ENCODE results near the gene ZNF784.

The ZNF784 gene

GRCh38 chr19:55624109-55625003, at the start of gene ZNF784:
Gene ZNF784, minus strand, starts transcription at chr19:55624566. Its CDS starts 5 bp downstream, at chr19:55624561.
- intact Hi-C loops (cut with DNase I): no loop called here
- DNase-seq: peak; percentile 84 to 99 (median 91)

GRCh38 chr19:55673889-55674288, 49.5 kb upstream of the ZNF784 start:
- intact Hi-C loops (cut with DNase I): no loop called here
- DNase-seq: no peak

GRCh38 chr19:55673465-55673864, 49.1 kb upstream of the ZNF784 start:
- intact Hi-C loops (cut with DNase I): no loop called here
- DNase-seq: no peak

GRCh38 chr19:55672418-55672817, 48.1 kb upstream of the ZNF784 start:
- intact Hi-C loops (cut with DNase I): no loop called here
- no peak for DNase-seq

- intact Hi-C loops (cut with DNase I): no loop called here
- DNase-seq: no peak
Observed at GRCh38 chr19:55671054-55671378, 46.6 kb upstream of the ZNF784 start.

- DNase-seq: peak in 4 of 10 donors; percentile 28 to 94 (median 74)
- intact Hi-C loops (cut with DNase I): no loop called here
Observed at GRCh38 chr19:55670280-55671053, 46.1 kb upstream of the ZNF784 start.

GRCh38 chr19:55669418-55670279, 45.3 kb upstream of the ZNF784 start:
- no peak for DNase-seq
- intact Hi-C loops (cut with DNase I): no loop called here

GRCh38 chr19:55668603-55669348, 44.4 kb upstream of the ZNF784 start:
- no peak for DNase-seq
- intact Hi-C loops (cut with DNase I): no loop called here

GRCh38 chr19:55667958-55668357, 43.6 kb upstream of the ZNF784 start:
- no peak for DNase-seq
- intact Hi-C loops (cut with DNase I): no loop called here

- DNase-seq: no peak
Observed at GRCh38 chr19:55667511-55667910, 43.1 kb upstream of the ZNF784 start.

GRCh38 chr19:55667006-55667381, 42.6 kb upstream of the ZNF784 start:
- intact Hi-C loops (cut with DNase I): no loop called here
- DNase-seq: no peak

More at GRCh38 chr19:55667511-55667910, 43.1 kb upstream of the ZNF784 start:
- intact Hi-C loops (cut with DNase I): no loop called here

- DNase-seq: no peak
- intact Hi-C loops (cut with DNase I): no loop called here
Observed at GRCh38 chr19:55666343-55667005, 42.1 kb upstream of the ZNF784 start.

- DNase-seq: peak in 1 of 10 donors; percentile 70
- intact Hi-C loops (cut with DNase I): no loop called here
Observed at GRCh38 chr19:55663846-55664536, 39.6 kb upstream of the ZNF784 start.

- DNase-seq: no peak
- intact Hi-C loops (cut with DNase I): no loop called here
Observed at GRCh38 chr19:55661826-55662225, 37.5 kb upstream of the ZNF784 start.

GRCh38 chr19:55660991-55661390, 36.6 kb upstream of the ZNF784 start:
- no peak for DNase-seq
- intact Hi-C loops (cut with DNase I): no loop called here

- intact Hi-C loops (cut with DNase I): no loop called here
- DNase-seq: no peak
Observed at GRCh38 chr19:55660404-55660803, 36.0 kb upstream of the ZNF784 start.

GRCh38 chr19:55659822-55660221, 35.5 kb upstream of the ZNF784 start:
- no peak for DNase-seq
- intact Hi-C loops (cut with DNase I): no loop called here

- intact Hi-C loops (cut with DNase I): no loop called here
- DNase-seq: no peak
Observed at GRCh38 chr19:55658846-55659459, 34.6 kb upstream of the ZNF784 start.
